ENCODE data around the gene TEKT5.

Gene TEKT5

DNA sequence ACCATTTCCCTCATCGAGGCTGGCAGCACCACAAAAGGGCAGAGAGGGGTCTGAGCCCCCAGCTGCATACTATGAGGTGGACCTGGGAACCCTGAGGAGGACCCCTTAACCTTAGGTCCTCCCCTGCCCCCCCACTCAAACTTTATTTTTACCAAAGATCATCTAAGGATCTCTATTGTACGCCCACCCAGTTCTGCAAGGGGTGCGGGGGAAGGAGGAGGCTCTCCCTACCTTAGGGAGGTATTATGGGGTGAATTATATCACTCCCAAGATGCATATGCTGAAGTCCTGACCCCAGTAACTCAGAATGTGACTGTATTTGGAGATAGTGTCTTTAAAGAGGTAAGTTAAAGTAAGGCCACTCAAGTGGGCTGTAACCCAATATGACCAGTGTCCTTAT, 87.6 kb downstream of the TEKT5 start:
- DNase-seq: no peak

DNA sequence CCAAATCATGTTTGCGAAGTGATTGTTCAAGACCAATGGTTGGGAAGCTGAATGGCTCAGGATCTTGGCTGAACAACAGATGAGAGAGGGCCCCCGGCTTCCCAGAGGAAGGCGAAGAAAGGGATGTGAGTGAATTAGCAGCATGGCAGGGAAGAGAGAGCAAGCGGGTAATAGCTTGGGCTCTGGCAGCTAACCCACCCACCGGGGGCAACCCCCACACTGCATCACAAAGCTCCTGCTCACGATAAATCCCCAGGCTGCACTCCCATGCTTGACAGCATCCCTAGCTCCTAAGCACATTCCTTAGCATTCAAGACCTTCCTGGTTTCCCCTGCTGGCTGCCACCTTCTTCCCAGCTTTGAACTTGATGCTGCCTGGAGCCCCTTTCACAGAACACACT, 88.1 kb downstream of the TEKT5 start:
- DNase-seq: no peak

DNA sequence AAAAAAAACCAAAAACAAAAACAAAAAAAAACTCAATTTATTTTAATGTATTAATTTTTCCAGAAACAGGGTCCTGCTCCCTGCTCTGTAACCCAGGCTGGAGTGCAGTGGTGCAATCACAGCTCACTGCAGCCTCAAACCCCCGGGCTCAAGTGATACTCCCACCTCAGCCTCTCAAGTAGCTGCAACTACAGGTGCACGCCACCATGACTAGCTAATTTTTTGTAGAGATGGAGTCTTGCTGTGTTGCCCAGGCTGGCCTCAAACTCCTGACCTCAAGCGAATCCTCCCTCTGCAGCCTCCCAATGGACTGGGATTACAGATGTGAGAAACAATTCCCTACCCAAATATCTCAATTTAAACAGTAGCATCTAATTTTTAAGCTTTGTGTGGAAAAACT, 89.1 kb downstream of the TEKT5 start:
- no peak for DNase-seq

DNA sequence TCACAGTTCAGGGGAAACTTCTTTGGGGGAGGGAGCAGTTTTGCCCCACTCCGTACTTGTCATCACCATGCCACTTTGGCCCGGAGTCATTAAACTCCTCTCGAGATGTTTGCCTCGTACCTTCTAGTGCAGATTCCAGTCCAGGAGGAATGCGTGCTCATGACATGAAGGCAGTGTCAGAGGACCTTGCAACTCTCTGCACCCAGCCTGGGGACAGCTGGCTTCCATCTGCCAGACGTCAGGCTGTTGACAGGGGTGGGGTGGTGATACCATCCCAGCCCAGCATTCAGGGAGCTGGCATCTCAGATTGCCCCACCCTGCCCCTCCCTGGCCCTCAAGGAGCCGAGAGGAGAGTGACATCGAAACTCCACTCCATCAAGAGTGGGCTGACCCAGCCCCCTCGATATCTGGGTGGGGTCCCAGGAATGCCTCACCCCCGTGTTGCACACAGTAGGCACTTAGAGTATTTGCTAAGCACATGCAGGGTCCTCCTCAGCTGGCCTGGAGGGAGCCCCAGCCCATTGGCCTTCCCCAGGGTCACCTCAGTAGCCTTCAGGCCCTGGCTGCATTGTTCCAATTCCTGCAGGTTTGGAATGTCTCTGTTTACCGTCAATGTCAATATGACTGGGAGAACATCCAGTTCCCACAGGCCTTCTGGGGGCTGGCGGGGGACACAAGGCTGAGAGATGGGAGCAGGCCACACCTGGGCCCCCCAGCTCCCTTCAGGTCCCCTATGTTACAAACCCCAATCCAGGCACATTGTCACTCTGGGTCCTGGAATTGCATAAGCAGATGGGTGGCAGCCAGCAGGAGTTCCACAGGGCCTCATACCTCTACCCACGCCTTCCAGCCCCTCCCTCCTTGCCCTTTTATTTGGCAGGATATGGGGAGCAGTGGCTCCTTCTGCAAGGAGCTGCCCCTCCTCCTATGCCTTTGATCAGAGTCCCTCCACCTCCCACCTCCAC, 93.0 kb downstream of the TEKT5 start:
- no peak for DNase-seq

DNA sequence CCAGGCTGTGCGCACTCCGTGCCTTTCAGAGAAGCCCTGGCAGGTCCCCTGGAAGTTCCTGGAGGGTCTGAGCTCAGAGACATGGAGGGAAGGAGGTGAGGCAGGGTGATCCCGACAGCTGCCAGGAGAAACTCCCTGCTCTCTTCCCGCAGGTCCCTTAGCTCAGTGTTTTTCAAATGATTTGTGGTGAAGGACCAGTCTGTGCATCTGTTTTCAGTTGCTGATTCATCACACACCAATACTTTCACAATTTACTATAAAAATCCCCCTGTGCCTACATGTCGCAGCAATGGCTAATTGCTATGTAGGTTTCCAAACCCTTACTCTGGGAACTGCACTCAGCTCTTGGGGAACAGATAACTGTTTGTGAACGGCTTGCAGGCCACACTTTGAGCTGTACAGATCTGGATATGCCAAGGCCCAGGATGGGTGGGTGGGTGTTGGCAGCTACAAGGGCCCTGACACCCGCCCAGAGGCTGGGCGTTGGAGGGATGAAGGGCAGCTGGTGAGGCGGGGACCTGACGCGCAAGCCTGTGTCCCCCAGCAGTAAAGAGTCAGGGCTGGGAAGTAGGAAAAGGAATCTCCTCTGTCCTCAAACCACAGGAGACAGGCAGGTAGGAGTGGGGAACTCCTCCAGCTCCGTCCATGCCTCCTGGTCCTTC, 93.8 kb downstream of the TEKT5 start:
- no peak for DNase-seq

DNA sequence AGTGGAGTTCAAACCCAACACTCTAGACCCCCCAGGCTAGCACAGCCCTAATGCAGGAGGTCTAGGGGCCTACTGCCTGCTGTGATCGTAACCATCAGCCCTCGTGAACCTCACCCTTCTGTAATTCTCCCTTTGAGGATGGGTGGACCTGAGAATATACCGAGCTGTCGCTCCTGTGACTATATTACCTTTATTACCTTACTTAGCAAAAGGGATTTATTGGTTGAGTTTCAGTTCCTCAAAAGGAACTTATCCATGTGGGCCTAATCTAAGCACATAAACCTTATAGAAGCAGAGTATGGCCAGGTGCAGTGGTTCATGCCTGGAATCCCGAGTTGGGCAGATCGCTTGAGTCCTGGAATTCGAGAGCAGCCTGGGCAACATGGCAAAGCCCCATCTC, 95.1 kb downstream of the TEKT5 start:
- DNase-seq: no peak

DNA sequence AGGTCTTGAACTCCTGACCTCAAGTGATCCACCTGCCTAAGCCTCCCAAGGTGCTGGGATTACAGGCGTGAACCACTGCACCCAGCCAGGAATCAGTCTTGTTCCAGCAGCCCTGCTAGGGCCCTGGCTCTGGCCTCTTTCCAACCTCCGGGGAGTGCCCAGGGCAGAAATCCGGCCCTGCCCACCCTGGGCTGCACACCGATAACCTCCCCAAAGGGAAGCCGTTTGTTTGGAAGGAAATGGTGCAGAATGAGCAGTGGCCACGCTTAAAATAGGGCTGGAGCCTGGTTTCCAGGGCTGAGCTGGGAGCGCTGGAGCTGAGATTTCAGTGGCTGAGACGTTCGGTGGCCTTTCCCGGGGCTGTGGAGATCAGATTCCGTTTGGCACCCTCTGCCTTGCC, 96.6 kb downstream of the TEKT5 start:
- DNase-seq: no peak

DNA sequence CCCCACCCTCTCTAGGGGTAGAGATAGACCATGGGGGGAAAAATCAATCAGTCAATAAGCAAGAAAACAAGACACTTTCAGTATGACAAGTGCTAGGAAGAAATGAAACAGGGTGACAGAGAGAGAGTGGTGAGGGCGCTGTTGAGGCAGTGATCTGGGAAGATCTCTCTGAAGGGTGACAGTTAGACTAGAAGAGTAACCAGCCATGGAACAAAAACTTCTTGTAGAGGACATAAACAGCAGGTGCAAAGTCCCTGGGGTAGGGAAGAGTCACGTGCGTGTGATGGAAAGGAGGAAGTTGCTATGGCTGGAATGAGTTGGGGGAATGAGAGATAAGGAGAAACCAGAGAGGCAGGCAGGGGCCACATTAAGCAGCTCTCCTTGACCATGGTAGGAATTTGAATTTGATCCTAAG, 97.5 kb downstream of the TEKT5 start:
- no peak for DNase-seq

DNA sequence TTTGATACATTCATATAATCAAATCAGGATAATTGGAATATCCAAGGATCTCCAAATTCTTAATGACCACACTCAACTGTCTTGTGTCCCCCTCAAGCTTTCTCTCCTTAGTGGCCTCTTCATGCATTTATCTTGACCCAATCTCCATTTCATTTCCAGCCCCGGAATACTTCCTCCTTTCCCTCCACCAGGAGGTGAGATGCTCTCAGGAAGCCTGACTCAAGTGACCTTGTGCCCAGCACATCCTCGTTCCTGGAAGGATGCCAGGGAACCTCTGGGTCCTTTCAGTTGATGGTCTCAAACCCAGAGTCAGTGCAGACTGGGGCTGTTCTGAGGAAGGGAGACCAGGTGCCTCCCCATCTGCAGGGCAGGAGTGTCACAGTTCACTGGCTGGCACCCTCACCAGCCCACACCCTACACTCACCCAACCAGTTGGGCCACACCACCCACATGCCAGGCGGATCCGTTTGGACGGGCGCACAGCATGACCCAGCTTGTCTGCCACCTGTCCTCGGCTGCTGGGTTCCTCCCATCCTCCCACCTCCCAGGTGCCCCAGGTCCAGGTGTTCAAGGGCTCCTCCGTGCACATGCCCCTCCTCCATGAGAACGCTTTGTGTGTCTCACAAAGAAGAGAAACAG, 100.3 kb downstream of the TEKT5 start:
- no peak for DNase-seq

DNA sequence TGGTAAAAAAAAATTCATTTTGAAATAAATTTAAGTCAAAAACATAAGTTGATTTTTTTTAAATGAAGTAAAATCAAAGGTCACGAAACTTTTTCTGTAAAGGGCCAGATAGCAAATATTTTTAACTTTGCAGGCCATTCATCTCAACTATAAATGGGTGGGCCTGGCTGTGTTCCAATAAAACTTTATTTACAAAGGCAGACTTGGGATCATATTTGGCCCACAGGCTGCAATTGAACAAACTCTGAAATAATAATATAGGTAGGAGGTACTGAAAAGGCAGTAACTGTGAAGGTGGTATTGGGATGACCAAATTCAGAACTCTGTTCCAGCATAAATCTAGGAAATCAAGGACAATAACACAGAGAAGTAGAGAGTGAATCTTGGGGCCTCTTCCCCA, 102.1 kb downstream of the TEKT5 start:
- no peak for DNase-seq

DNA sequence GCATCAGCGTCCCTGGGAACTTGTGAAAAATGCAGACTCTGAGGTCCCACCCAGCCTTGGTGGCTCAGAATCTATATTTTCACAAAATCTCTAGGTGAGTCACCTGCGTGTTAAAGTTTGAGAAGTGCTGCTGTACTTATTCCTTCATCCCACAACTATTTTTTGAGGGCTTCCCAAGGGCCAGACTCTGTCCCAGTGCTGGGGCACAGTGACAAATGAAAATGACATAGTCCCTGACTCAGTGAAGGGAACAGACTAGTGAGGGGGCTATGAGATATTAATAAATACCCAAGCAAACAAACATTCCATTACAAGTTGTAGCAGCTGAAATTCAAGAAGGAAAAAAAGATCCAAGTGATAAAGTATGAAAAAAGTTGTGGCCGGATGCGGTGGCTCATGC, 104.4 kb downstream of the TEKT5 start:
- no peak for DNase-seq

DNA sequence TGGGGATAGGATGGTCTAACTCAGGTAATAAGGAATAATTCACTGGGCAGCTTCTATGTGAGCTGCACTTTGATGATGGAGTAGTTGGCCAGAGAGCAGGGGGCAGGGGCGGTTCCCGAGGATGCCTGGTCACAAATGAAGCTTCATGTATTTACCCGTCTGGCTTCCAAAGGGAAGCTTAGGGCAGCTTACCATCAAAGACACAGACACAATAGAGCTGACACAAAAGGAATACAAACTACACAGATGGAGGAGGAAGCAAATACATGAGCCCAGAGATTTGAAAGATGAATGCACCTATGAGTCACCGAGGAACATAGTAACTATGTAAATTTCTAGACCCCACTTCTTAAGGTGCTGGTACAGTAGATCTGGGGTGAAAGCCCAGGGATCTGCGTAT, 105.6 kb downstream of the TEKT5 start:
- DNase-seq: no peak

DNA sequence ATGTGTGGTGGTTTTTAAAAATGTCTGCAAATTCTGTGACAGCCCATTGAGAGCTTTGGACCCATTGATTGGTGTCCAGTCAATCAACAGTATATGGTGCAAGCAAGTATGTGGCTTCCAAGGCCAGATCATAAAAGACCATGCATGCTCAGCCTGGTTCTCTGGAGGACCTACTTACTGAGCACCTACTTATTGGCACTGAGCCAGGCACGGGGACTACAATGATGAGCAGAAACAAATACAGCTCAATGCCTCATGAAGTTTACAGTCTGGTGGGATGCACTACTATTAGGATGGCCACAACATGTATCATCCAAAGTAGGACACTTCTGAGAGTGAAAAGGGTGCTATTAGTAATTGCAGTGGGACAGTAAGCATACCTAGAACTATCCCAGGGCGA, 107.1 kb downstream of the TEKT5 start:
- no peak for DNase-seq

DNA sequence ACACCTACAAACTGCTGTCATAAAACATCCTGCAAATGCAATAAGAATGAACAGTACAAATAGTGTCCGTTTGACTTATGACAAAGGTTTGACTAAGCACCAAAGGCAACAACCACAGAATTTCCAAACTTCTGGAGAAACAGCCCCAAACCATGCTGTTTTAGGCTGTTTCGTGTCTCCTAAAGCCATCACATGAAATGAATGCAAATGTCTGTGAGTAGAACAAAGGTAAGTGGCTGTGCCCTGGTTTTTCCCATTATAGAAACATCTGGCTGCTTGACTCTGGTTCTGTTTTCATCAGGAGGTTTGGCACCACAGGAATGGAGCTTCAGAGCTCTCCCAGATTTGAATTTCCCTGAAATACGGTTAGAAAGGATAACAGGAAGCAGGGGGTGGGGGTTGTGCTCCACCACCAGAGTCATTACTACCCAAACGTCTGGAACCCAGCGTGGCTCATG, 109.7 kb downstream of the TEKT5 start:
- DNase-seq: no peak

DNA sequence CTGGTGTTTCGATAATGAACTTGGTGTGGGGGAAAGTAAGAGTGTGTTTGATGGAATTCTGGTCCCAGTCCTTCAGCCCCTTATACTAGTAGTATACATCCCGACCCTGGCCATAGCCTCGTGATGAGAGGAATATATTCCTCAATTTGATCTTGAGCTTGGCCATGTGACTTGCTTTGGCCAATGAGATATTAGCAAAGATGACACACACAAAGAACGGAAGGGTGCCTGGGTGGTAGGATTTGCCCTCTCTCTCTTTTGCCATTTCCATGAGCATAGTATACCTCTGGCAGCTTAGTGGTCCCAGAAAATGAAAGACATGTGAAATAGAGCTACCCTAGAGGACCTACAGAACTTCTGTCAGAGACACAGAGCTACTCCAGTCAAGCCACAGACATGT, 111.5 kb downstream of the TEKT5 start:
- no peak for DNase-seq

DNA sequence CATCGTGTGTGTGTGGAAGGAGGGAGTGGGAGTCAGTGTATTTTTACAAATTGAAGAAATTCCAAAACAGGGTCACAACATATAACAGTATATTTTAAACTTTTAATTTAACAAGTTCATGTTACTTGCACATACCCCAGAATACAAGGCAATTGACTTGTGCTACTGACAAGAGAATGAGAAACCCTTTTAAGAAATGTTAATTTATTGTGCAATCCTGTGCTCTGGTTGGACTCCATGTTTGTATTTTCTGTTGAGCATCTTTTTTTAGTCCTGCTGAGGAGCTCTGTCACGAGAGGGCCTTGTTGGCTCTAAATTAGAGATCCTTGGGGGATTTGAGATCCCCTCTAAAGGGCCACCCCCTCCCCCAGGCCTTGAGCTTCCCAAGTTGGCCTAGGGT, 113.2 kb downstream of the TEKT5 start:
- no peak for DNase-seq

DNA sequence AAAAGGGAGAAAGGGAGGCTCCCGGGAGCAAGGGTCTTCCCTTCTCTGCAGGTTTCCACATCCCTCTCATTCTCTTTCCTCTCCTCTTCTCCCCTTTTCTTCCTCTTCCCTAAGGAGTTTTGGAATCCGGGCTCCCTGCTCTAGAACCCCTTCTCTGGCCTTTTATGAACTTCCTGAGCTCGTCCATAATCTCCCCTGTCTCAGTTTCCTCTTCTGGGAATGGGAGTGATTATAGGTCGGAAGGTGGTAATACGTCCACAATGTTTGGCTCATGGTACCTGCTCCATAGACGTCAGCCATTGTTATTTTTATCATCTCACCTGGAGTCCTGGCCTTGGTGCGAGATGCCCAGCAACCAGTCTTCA, 113.9 kb downstream of the TEKT5 start:
- DNase-seq: no peak

DNA sequence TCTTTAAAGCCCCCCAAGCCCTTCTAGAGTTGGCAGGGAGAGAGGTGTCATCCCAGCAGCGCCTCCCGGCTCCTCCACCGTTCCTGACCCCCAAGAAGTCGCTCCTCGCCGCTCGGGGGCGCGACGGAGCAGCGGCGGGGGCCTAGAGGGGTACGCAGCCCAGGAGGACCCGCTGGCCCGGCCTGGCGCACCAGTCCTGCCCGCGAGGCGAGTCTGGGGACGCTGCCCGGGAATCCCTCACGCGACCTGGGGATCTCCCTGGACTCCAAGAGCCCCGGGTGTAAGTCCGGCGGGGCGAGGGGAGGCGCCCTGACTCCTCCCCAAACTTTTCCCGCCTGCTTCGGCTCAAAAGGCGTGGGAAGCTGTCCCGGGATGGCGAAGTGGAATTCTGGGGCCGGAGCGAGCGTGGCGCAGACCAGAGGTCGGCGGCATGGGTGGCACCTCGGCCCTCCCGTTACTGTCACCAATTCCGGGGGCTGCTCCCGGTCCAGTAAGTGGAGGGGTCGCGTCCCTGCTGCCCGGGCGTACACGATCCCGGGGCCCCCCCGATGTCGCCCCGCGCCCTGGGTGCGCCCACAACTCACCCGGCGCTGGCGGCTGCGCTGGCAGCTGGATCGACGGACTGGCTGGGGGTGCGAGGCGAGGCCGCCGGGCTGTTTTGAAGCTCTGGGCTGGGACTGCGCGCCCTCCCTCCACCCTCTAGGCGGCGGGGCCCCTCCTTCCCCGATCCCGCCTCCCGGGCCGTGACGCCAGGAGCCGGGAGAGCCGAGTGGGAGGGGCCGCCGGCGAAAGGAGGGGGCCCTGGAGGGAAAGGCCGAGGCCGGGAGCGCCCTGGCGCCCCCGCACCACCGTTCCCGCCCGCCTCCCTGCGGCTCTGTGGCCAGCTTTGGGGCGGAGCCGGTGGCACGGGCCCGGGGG, 114.5 kb downstream of the TEKT5 start, which contains the start of gene EMP2:
EMP2 (minus strand) TSS at position 634 of the 918 bp plus-strand sequence. CDS start 32,981 bp downstream, outside the sequence.
- no peak for DNase-seq

DNA sequence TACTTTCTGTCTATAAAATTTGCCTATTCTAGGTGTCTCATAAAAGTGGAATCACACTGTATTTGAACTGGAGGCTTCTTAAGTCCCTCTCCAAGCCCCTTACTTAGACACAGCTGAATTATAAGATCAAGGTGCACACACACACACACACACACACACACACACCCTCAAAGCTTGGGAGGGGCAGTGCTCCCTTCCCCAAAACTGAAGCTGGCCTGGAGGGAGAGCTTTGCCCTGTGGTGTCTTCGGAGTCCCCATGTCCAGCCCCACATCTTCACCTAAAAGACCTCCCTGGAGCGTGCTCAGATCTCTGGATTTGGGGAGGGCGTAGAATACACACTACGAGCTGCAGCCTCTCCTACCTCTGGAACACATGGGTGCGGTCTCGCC, 115.2 kb downstream of the TEKT5 start:
- DNase-seq: no peak

DNA sequence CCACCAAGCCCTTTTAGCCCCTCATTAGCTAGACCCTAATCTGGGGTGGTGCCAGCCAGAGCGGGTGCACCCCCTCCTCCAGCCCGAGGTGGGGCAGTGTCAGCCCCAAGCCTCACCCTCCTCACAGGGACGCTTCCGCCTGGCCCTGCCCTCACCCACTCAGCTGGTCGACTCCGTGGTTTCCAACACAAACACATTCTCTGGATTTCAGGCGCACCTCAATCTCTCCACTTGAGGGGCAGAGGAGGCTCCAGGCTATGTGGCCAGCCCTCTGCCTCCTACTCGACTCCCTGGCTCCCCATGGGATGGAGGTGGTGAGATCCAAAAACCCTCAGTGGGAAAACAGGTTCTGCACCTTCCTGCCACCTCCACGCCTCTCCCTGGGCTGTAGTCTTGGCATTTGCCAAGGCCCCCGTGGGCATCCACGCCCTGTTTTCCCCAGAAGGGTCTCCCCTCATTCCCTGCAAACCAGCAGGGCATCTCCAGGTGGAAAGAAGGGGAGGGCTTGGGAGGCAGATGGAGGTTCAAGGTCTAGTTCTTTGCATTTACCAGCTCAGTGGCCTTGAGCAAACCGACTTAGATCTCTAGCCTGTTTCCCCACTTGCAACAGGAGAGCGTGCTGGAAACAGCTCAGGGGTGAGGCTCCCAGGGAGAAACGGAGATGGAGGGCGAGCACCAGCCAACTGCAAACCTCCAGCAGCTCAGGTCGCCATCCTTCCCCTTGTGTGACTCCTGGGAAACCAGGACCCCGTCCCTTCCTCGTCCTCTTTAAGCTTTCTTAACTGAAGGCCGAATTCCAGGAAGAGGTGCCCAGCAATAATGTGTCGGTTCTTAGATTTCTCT, 116.0 kb downstream of the TEKT5 start:
- no peak for DNase-seq

Data from CD4-positive, alpha-beta T cell treated with Interleukin-17A for 4 hours (primary cell).